WTC11 (cell line): ENCODE data around the gene TNNI3K. TPM values are rescaled to one million over a fixed set of nuclear protein-coding genes. Genes with fewer than 3 reads are reported as not detected.

ENCODE experiments used
- ATAC-seq: fragments of 200-7000 bp; cut with Tn5 transposase; 2 replicates; pipeline ENCODE4 v1.10.0; 2021; ENCODE audit warnings: mild to moderate bottlenecking, moderate library complexity
- CTCF ChIA-PET: fragments of 300-600 bp; sonication (Branson Sonifier 250); formaldehyde crosslinking; loops from one replicate; lab custom pipeline; 2021; ENCODE audit warnings: antibody characterized with exemption; lab: Charles Lee
- POLR2A ChIA-PET: fragments of 350-600 bp; sonication (Branson Sonifier 250); formaldehyde crosslinking; loops from one replicate; lab custom pipeline; 2021; ENCODE audit warnings: antibody characterized with exemption; lab: Charles Lee
- DNase-seq: peaks from one replicate; pipeline ENCODE4 v3.0.0; 2021; ENCODE audit warnings: low spot score
- H3K27ac Mint-ChIP-seq: 2 replicates; pipeline ENCODE4 v1.8.0; 2021; ENCODE audit warnings: mixed read lengths
- H3K27me3 Mint-ChIP-seq: 2 replicates; pipeline ENCODE4 v1.8.0; 2021; ENCODE audit warnings: low read depth, mild to moderate bottlenecking, moderate library complexity, mixed read lengths
- H3K36me3 Mint-ChIP-seq: 2 replicates; pipeline ENCODE4 v1.8.0; 2021; ENCODE audit warnings: mixed read lengths
- H3K4me1 Mint-ChIP-seq: 2 replicates; pipeline ENCODE4 v1.8.0; 2022; ENCODE audit warnings: mixed read lengths
- H3K4me3 Mint-ChIP-seq: 2 replicates; pipeline ENCODE4 v1.8.0; 2021; ENCODE audit warnings: mild to moderate bottlenecking, moderate library complexity, mixed read lengths
- H3K9me3 Mint-ChIP-seq: 2 replicates; pipeline ENCODE4 v1.8.0; 2021; ENCODE audit warnings: mixed read lengths
- ATF1 ChIP-seq: sonication (generic); formaldehyde crosslinking; IDR thresholded peaks from 2 replicates; pipeline ENCODE4 v1.8.1; 2023; ENCODE audit warnings: mild to moderate bottlenecking, moderate library complexity, missing genetic modification reagents
- CREB1 ChIP-seq: sonication (generic); formaldehyde crosslinking; IDR thresholded peaks from 2 replicates; pipeline ENCODE4 v1.8.0; 2023; ENCODE audit warnings: mild to moderate bottlenecking, missing genetic modification reagents
- IRF1 ChIP-seq: sonication (generic); formaldehyde crosslinking; IDR thresholded peaks from 2 replicates; pipeline ENCODE4 v1.8.0; 2023; ENCODE audit warnings: missing genetic modification reagents
- IRF2 ChIP-seq: sonication (generic); formaldehyde crosslinking; IDR thresholded peaks from 2 replicates; pipeline ENCODE4 v1.8.0; 2022; ENCODE audit warnings: low read depth, missing genetic modification reagents, borderline replicate concordance
- RORB ChIP-seq: fragments of 250-450 bp; sonication (Bioruptor Pico); IDR thresholded peaks from 2 replicates; pipeline ENCODE4 v1.9.0; 2021; ENCODE audit warnings: mild to moderate bottlenecking
- ZNF138 ChIP-seq: sonication (generic); formaldehyde crosslinking; conservative IDR thresholded peaks from 2 replicates; pipeline ENCODE4 v1.8.1; 2022; ENCODE audit warnings: mild to moderate bottlenecking, moderate library complexity, missing genetic modification reagents
- ZNF532 ChIP-seq: fragments of 250-450 bp; sonication (Bioruptor Pico); IDR thresholded peaks from 2 replicates; pipeline ENCODE4 v1.9.0; 2021; ENCODE audit warnings: mild to moderate bottlenecking, borderline replicate concordance
- ZNF671 ChIP-seq: fragments of 250-450 bp; sonication (Bioruptor Pico); IDR thresholded peaks from 2 replicates; pipeline ENCODE4 v1.8.0; 2021; ENCODE audit warnings: mild to moderate bottlenecking
- total RNA-seq: library from RNA; stranded (reverse); gene quantifications from 3 replicates; pipeline ENCODE4 v1.2.3, GENCODE V29; 2021
- TF ChIP-seq, protein P1 (sequence below): sonication (generic); formaldehyde crosslinking; IDR thresholded peaks from 2 replicates; pipeline ENCODE4 v1.8.1; 2023; ENCODE audit warnings: mild to moderate bottlenecking, moderate library complexity, missing genetic modification reagents
- TF ChIP-seq, protein P2 (sequence below): sonication (generic); formaldehyde crosslinking; IDR thresholded peaks from 2 replicates; pipeline ENCODE4 v1.8.0; 2023; ENCODE audit warnings: mild to moderate bottlenecking, missing genetic modification reagents
- TF ChIP-seq, protein P3 (sequence below): sonication (generic); formaldehyde crosslinking; IDR thresholded peaks from 2 replicates; pipeline ENCODE4 v1.8.1; 2022; ENCODE audit warnings: low read depth, missing genetic modification reagents, borderline replicate concordance
- TF ChIP-seq, protein P4 (sequence below): sonication (generic); formaldehyde crosslinking; IDR thresholded peaks from 2 replicates; pipeline ENCODE4 v1.8.1; 2022; ENCODE audit warnings: low read depth, mild to moderate bottlenecking, moderate library complexity, missing genetic modification reagents, borderline replicate concordance
- TF ChIP-seq, protein P5 (sequence below): sonication (generic); formaldehyde crosslinking; IDR thresholded peaks from 2 replicates; pipeline ENCODE4 v1.8.1; 2023; ENCODE audit warnings: mild to moderate bottlenecking, missing genetic modification reagents, moderate library complexity
- TF ChIP-seq, protein P6 (sequence below): sonication (generic); formaldehyde crosslinking; IDR thresholded peaks from 2 replicates; pipeline ENCODE4 v1.8.1; 2022; ENCODE audit warnings: missing genetic modification reagents, borderline replicate concordance

The TNNI3K gene
- total RNA-seq, 1 experiment from 2014 or later = 0.07 TPM

GRCh38 chr1:74357150-74357549 lies 122.0 kb downstream of the TNNI3K start (continued):
- TF ChIP-seq, protein P1, sequence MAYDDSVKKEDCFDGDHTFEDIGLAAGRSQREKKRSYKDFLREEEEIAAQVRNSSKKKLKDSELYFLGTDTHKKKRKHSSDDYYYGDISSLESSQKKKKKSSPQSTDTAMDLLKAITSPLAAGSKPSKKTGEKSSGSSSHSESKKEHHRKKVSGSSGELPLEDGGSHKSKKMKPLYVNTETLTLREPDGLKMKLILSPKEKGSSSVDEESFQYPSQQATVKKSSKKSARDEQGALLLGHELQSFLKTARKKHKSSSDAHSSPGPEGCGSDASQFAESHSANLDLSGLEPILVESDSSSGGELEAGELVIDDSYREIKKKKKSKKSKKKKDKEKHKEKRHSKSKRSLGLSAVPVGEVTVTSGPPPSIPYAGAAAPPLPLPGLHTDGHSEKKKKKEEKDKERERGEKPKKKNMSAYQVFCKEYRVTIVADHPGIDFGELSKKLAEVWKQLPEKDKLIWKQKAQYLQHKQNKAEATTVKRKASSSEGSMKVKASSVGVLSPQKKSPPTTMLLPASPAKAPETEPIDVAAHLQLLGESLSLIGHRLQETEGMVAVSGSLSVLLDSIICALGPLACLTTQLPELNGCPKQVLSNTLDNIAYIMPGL (CRISPR knock-in tag) = no peak
- TF ChIP-seq, protein P2, sequence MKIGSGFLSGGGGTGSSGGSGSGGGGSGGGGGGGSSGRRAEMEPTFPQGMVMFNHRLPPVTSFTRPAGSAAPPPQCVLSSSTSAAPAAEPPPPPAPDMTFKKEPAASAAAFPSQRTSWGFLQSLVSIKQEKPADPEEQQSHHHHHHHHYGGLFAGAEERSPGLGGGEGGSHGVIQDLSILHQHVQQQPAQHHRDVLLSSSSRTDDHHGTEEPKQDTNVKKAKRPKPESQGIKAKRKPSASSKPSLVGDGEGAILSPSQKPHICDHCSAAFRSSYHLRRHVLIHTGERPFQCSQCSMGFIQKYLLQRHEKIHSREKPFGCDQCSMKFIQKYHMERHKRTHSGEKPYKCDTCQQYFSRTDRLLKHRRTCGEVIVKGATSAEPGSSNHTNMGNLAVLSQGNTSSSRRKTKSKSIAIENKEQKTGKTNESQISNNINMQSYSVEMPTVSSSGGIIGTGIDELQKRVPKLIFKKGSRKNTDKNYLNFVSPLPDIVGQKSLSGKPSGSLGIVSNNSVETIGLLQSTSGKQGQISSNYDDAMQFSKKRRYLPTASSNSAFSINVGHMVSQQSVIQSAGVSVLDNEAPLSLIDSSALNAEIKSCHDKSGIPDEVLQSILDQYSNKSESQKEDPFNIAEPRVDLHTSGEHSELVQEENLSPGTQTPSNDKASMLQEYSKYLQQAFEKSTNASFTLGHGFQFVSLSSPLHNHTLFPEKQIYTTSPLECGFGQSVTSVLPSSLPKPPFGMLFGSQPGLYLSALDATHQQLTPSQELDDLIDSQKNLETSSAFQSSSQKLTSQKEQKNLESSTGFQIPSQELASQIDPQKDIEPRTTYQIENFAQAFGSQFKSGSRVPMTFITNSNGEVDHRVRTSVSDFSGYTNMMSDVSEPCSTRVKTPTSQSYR = no peak

DNA sequence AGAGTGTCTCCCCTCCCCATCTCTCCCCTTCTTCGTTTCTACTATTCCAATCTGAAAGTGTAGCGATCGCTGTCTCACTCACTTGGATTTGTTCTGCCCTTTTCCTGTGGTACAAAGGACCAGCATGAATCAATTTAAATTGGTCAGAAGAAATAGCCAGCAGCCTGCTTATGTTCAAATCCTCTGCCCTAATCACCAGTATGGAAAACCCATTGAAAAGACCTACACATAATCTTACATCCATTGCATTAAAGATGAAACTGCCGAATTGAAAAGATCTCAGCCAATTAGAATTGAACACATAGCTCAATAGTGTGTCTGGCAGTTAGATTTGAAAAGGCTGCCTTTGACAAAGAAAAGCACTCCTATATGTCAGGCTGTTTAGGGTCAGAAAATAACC lies 122.6 kb downstream of the TNNI3K start:
- peaks cover 6% of the 10 kb centered on the region for H3K9me3 Mint-ChIP-seq

DNA sequence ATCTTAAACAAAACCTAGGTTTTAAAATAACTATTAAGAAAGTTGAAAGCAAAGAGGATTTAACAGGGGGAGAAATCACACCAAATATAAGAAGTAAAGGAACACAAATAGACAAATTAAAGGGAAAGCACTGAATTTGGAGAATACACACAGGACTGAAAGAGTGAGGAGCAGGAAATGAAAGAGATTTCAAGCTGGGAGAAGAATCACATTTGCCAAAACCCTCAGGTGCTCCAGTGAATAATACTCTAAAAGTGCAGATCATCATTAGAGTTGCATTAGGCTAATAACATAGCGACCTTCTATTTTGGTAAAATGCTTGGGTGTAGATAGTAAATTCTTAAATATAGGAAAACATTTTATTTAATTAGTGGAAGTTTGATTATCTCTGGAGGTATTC lies 127.5 kb downstream of the TNNI3K start:
- no peak for DNase-seq
- Mint-ChIP-seq H3K4me3 (no peak overlapping the region), H3K9me3 (peaks cover 12% of the 10 kb centered on the region), H3K27me3 (no peaks in the 10 kb centered on the region), H3K36me3 (peaks cover 2% of the 10 kb centered on the region; the same call in 1 of the 2 replicates), H3K4me1 (peaks cover 8% of the 10 kb centered on the region; the same call in 1 of the 2 replicates), H3K27ac (no peak overlapping the region)
- ChIA-PET POLR2A (no interaction called here), CTCF (no interaction called here)
- no peak for ATAC-seq
- TF ChIP-seq, protein P2 = no peak
- TF ChIP-seq CREB1 (CRISPR knock-in tag) (no peak), RORB (CRISPR knock-in tag) (no peak), ATF1 (no peak), ZNF138 (CRISPR knock-in tag) (no peak), ZNF532 (no peak), IRF1 (CRISPR knock-in tag) (no peak), IRF2 (CRISPR knock-in tag) (no peak)
- TF ChIP-seq, protein P3, sequence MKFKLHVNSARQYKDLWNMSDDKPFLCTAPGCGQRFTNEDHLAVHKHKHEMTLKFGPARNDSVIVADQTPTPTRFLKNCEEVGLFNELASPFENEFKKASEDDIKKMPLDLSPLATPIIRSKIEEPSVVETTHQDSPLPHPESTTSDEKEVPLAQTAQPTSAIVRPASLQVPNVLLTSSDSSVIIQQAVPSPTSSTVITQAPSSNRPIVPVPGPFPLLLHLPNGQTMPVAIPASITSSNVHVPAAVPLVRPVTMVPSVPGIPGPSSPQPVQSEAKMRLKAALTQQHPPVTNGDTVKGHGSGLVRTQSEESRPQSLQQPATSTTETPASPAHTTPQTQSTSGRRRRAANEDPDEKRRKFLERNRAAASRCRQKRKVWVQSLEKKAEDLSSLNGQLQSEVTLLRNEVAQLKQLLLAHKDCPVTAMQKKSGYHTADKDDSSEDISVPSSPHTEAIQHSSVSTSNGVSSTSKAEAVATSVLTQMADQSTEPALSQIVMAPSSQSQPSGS (CRISPR knock-in tag) = no peak
- TF ChIP-seq, protein P4, sequence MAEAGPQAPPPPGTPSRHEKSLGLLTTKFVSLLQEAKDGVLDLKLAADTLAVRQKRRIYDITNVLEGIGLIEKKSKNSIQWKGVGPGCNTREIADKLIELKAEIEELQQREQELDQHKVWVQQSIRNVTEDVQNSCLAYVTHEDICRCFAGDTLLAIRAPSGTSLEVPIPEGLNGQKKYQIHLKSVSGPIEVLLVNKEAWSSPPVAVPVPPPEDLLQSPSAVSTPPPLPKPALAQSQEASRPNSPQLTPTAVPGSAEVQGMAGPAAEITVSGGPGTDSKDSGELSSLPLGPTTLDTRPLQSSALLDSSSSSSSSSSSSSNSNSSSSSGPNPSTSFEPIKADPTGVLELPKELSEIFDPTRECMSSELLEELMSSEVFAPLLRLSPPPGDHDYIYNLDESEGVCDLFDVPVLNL = no peak
- TF ChIP-seq, protein P5, sequence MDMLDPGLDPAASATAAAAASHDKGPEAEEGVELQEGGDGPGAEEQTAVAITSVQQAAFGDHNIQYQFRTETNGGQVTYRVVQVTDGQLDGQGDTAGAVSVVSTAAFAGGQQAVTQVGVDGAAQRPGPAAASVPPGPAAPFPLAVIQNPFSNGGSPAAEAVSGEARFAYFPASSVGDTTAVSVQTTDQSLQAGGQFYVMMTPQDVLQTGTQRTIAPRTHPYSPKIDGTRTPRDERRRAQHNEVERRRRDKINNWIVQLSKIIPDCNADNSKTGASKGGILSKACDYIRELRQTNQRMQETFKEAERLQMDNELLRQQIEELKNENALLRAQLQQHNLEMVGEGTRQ (CRISPR knock-in tag) = no peak
- TF ChIP-seq, protein P6, sequence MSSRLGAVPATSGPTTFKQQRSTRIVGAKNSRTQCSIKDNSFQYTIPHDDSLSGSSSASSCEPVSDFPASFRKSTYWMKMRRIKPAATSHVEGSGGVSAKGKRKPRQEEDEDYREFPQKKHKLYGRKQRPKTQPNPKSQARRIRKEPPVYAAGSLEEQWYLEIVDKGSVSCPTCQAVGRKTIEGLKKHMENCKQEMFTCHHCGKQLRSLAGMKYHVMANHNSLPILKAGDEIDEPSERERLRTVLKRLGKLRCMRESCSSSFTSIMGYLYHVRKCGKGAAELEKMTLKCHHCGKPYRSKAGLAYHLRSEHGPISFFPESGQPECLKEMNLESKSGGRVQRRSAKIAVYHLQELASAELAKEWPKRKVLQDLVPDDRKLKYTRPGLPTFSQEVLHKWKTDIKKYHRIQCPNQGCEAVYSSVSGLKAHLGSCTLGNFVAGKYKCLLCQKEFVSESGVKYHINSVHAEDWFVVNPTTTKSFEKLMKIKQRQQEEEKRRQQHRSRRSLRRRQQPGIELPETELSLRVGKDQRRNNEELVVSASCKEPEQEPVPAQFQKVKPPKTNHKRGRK = no peak

More for the DNA sequence above, 122.6 kb downstream of the TNNI3K start:
- DNase-seq = no peak
- Mint-ChIP-seq H3K27ac (no peak overlapping the region), H3K36me3 (no peaks in the 10 kb centered on the region), H3K4me3 (no peak overlapping the region), H3K27me3 (no peaks in the 10 kb centered on the region), H3K4me1 (0 out of 2 replicates have a peak, but pooled peaks cover 6% of the 10 kb centered on the region)
- POLR2A ChIA-PET = no interaction called here
- no peak for TF ChIP-seq ZNF671 (CRISPR knock-in tag)
- ATAC-seq = no peak
- CTCF ChIA-PET = no interaction called here
